ENCODE measurements around the gene RBM4B. TPM values are rescaled to one million over a fixed set of nuclear protein-coding genes. Genes with fewer than 3 reads are reported as not detected.

The RBM4B gene
- total and polyA plus RNA-seq, 4 donors, result 9.4 to 33.9 (median 11.1) TPM

DNA sequence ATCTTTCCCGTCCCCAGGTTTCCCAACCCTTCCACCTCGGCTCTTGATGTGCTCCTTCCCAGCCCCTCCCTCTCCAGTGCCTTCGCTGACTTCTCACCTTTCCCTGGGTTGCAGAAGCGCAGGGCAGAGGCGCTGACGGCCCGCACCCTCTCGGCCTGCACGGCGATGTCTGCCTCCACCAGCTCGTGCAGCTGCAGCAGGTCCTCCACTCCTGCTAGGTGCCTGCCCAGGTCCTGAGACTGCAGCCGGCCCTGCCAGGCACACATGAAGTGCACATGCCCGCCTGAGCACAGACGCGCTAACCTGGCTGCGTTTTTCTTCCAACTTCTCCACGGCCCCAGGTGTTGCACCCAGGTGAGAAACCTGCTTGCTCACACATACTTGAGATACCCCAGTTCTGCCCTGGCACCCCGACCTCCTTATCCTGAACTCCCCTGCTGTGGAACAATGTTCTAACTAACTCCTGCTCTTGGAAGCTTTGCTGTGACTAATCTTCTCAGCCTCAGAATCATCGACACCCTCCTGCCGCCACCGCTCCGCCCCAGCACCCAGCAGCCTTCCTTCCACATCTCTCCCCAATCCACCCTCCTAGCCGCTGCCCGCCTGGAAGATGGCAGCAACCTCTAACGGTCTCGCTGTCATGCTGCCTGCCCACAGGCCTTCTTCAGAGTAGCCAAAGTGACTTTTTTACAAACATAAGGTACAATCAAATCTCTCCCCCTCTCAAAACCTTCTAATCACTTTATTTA lies 28.1 kb upstream of the RBM4B start:
- no peak for ATAC-seq (ENCODE audit: insufficient read depth, low FRiP score)
- WGBS, 2 donors, result 93 to 94% methylated on average over 26 of the region's 26 CpGs
- TF ChIP-seq, protein P1, sequence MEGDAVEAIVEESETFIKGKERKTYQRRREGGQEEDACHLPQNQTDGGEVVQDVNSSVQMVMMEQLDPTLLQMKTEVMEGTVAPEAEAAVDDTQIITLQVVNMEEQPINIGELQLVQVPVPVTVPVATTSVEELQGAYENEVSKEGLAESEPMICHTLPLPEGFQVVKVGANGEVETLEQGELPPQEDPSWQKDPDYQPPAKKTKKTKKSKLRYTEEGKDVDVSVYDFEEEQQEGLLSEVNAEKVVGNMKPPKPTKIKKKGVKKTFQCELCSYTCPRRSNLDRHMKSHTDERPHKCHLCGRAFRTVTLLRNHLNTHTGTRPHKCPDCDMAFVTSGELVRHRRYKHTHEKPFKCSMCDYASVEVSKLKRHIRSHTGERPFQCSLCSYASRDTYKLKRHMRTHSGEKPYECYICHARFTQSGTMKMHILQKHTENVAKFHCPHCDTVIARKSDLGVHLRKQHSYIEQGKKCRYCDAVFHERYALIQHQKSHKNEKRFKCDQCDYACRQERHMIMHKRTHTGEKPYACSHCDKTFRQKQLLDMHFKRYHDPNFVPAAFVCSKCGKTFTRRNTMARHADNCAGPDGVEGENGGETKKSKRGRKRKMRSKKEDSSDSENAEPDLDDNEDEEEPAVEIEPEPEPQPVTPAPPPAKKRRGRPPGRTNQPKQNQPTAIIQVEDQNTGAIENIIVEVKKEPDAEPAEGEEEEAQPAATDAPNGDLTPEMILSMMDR (IDR thresholded peaks at IDR 0.05; ENCODE audit: control extremely low read depth, extremely low read depth), result no peak
- H3K4me1 ChIP-seq (ENCODE audit: control insufficient read depth in 5 of 5, insufficient read depth in 5 of 5, low read length in 5 of 5), result no peaks in the 10 kb centered on the region
- no peak overlapping the region for H3K4me3 ChIP-seq
- no peaks in the 10 kb centered on the region for H3K9me3 ChIP-seq (ENCODE audit: control insufficient read depth in 4 of 4, insufficient read depth in 3 of 4, low read length in 3 of 4)
- H3K36me3 ChIP-seq (ENCODE audit: control insufficient read depth in 4 of 4, insufficient read depth in 4 of 4, low read length in 4 of 4), result no peaks in the 10 kb centered on the region
- no peak overlapping the region for H3K27ac ChIP-seq (ENCODE audit: low read depth in 1 of 2, low read length in 1 of 2)
- H3K9ac ChIP-seq (ENCODE audit: insufficient read depth in 1 of 2, low read length in 2 of 2), result no peak overlapping the region
- H3K27me3 ChIP-seq (ENCODE audit: control insufficient read depth in 3 of 3, insufficient read depth in 3 of 3, low read length in 2 of 3), result no peaks in the 10 kb centered on the region
- DNase-seq, result no peak

DNA sequence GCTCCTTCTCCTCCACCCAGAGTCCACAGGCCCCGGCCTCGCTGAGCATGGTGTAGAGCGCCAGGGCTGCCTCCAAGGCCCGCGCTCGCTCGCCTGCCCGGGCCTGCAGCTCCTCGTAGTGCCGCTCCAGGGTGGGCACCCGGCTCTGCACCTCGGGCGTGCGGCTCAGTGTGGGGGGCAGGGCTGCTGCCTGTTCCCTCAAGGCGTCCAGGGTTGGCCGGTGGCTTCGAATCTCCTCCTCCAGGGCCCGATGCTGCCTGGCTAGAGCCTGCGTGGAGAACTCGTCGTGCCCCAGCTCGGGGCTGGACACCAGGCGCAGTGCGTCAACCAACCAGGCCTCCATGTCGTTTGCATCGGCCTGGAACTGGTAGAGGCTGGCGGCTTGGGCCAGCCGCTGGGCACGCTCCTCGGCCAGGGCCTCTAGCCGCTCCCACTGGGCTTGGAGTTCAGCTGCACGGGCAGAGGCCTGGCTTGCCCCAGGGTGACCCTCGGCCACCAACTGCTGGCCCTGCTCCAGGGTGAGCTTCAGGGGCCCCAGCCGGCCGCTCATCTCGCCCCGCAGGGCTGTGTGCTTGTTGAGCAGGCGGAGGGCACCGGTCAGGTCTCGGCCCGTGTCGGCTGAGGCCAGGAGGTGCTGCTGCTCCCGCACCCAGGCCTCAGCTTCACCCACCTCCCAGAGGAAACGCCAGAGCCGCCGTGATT lies 27.1 kb upstream of the RBM4B start:
- TF ChIP-seq, protein P1 (IDR thresholded peaks at IDR 0.05; ENCODE audit: control extremely low read depth, extremely low read depth), result no peak
- Histone ChIP-seq H3K27me3 (ENCODE audit: control insufficient read depth in 3 of 3, insufficient read depth in 3 of 3, low read length in 2 of 3) (no peaks in the 10 kb centered on the region), H3K9me3 (ENCODE audit: control insufficient read depth in 4 of 4, insufficient read depth in 3 of 4, low read length in 3 of 4) (peaks cover 0 to 2% (median 0%) of the 10 kb centered on the region in 4 donors), H3K4me1 (ENCODE audit: control insufficient read depth in 5 of 5, insufficient read depth in 5 of 5, low read length in 5 of 5) (no peaks in the 10 kb centered on the region), H3K36me3 (ENCODE audit: control insufficient read depth in 4 of 4, insufficient read depth in 4 of 4, low read length in 4 of 4) (no peaks in the 10 kb centered on the region), H3K27ac (ENCODE audit: low read depth in 1 of 2, low read length in 1 of 2) (no peak overlapping the region), H3K9ac (ENCODE audit: insufficient read depth in 1 of 2, low read length in 2 of 2) (no peak overlapping the region), H3K4me3 (no peak overlapping the region)
- 95 to 96% methylated on average over 40 to 46 of the region's 46 CpGs for WGBS, 2 donors
- DNase-seq (no peak), ATAC-seq (ENCODE audit: insufficient read depth, low FRiP score) (no peak)

DNA sequence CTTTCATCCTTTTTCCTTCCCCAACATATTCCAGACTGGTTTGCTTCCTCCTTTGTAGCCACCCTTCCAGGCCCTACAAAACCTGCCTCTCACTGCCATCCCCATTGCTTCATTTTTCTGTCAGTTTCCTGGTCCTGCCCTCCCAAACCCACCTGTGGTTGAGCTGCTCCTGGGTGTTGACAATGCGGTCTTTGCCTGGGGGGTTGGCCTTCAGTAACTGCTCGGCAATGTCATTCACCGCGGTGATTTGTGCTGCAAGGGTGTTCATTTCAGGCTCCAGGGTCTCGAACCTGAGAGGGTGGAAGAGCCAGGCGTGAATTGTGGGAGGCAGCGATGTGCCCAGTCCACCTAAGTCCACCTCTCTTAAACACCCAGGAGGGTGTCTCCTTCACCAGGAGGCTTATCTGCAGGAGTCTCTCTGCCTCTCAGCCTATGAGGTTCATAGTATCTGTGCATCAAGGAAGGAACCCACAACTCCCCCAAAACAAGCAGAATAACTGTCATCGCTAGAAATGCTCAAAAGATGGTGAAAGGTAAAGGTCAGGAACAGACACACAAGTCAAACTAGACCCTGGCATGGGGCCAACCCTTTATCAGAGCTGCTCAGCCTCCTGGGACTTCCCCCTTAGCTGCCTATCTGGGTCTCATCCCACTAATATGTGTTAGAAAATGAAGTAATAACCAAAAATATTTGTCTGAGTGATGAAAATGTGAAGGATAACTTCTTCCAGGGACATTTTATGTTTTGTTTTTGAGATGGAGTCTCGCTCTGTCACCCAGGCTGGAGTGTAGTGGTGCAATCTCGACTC lies 23.9 kb upstream of the RBM4B start:
- no peak overlapping the region for H3K4me3 ChIP-seq
- H3K9ac ChIP-seq (ENCODE audit: insufficient read depth in 1 of 2, low read length in 2 of 2), result no peak overlapping the region
- peaks cover 0 to 2% (median 0%) of the 10 kb centered on the region in 4 donors for H3K9me3 ChIP-seq (ENCODE audit: control insufficient read depth in 4 of 4, insufficient read depth in 3 of 4, low read length in 3 of 4)
- TF ChIP-seq, protein P1 (IDR thresholded peaks at IDR 0.05; ENCODE audit: control extremely low read depth, extremely low read depth), result no peak
- no peaks in the 10 kb centered on the region for H3K36me3 ChIP-seq (ENCODE audit: control insufficient read depth in 4 of 4, insufficient read depth in 4 of 4, low read length in 4 of 4)
- whole genome bisulfite sequencing, 2 donors, result 71 to 89% methylated on average over 10 of the region's 10 CpGs
- H3K4me1 ChIP-seq (ENCODE audit: control insufficient read depth in 5 of 5, insufficient read depth in 5 of 5, low read length in 5 of 5), result no peaks in the 10 kb centered on the region
- H3K27ac ChIP-seq (ENCODE audit: low read depth in 1 of 2, low read length in 1 of 2), result no peak overlapping the region
- H3K27me3 ChIP-seq (ENCODE audit: control insufficient read depth in 3 of 3, insufficient read depth in 3 of 3, low read length in 2 of 3), result no peaks in the 10 kb centered on the region
- ATAC-seq (ENCODE audit: insufficient read depth, low FRiP score) (no peak), DNase-seq (no peak)

Data from lung (tissue), 12 donors.